ENCODE results near the gene C10orf88. TPM values are rescaled to one million over a fixed set of nuclear protein-coding genes. Genes with fewer than 3 reads are reported as not detected.

Gene C10orf88, protein sequence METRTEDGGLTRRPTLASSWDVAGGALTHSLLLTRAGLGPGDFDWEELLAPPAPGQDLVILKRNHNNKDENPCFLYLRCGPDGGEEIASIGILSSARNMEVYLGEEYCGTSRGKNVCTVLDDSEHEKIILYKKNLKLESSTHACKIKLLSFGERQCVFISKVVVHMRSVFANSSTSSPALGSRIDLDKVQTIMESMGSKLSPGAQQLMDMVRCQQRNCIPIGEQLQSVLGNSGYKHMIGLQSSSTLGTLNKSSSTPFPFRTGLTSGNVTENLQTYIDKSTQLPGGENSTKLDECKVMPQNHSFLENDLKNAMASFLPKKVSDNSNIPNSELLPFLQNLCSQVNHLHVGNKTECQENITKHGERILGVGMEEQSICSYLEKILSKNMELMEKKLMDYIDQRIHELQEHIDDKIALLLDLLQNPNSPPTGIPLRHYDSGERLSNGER
- total RNA-seq, result 10 to 100 TPM; 10.5 to 12.3 TPM
- polyA plus RNA-seq, result 1 to 10 TPM; 8.1 to 9.6 TPM

DNA sequence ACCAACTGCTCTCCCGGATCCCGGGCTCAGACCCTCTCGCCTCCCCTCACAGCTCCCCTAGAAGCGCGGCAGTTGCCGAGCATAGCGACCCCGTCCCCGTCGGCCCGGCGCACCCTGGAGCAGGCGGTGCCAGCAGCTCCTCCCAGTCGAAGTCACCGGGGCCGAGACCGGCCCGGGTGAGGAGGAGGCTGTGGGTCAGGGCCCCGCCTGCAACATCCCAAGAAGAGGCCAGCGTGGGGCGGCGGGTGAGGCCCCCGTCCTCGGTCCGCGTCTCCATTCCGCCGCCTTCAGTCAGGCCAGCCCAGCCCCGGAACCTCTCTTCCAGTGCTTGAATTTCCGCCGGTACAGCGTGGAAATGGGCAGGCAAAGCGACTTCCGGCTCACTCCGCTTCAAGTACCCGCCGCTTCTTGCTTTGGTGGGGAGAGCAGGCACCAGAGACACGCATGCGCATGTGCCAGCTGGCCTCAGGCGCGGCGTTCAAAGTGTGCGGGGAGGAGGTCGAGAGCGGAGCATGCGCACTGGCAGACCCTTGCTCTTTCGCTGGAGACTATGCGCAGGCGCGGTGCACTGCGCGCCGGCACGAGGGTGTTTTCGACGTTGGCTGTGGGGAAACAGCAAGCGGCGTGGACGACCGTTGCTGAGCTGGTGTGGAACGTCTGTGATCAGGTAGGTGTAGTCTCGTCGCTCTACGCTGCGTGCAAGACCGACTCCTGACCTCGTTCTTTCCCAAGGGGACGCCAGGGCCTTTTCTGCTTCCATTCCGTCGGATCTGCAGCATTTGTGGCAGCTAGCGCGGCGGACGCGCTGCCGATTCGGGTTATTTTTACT, at the start of gene C10orf88:
C10orf88 (minus strand) TSS at position 326 of the 829 bp plus-strand sequence; CDS start at position 277, 49 bp downstream.
- Mint-ChIP-seq H3K27ac (peak within 1 kb of the TSS; percentile 87 to 98 (median 93)), H3K4me1 (peaks cover 17 to 43% (median 33%) of the 10 kb centered on the region in 4 donors), H3K9me3 (peaks cover 0 to 6% (median 1%) of the 10 kb centered on the region in 8 donors), H3K36me3 (peaks cover 16% of the 10 kb centered on the region in 2 donors), H3K4me3 (peak within 1 kb of the TSS; percentile 90 to 97 (median 92)), H3K27me3 (peaks cover 0 to 2% of the 10 kb centered on the region in 2 donors)
- intact Hi-C loops (cut with micrococcal nuclease), result loop anchor here (1.0 to 10.0 kb wide), 6 partner anchors 26 to 579 kb away; partner anchors contain the start of genes BUB3, FAM24B, IKZF5 and PLEKHA1
- Histone ChIP-seq H3K27me3 (ENCODE audit: insufficient read depth, low read length) (no peaks in the 10 kb centered on the region), H3K4me1 (ENCODE audit: insufficient read depth, low read length) (peaks cover 27% of the 10 kb centered on the region), H3K36me3 (ENCODE audit: insufficient read depth, low read length) (no peaks in the 10 kb centered on the region), H3K4me3 (ENCODE audit: low read length in 2 of 2) (peak within 1 kb of the TSS; percentile 47 to 73), H3K9me3 (ENCODE audit: control insufficient read depth in 1 of 2, low read length in 2 of 2) (no peaks in the 10 kb centered on the region), H3K27ac (ENCODE audit: low read depth, low read length) (peak within 1 kb of the TSS; percentile 57)
- ChIA-PET CTCF (ENCODE audit: partially characterized antibody) (interaction anchor here (1.2 to 5.8 kb wide), 4 partner anchors 26 to 1026 kb away, joined by 3 to 36 read pairs (median 3); partner anchors contain the start of genes IKZF5 and PSTK), POLR2A (ENCODE audit: partially characterized antibody) (interaction anchor here (0.6 to 2.2 kb wide), 13 partner anchors 9 to 1509 kb away, joined by 3 to 41 read pairs (median 5); partner anchors contain the start of genes ACADSB, BUB3, FAM24B and IKZF5)
- peak; percentile 95 to 98 (median 98) for DNase-seq

DNA sequence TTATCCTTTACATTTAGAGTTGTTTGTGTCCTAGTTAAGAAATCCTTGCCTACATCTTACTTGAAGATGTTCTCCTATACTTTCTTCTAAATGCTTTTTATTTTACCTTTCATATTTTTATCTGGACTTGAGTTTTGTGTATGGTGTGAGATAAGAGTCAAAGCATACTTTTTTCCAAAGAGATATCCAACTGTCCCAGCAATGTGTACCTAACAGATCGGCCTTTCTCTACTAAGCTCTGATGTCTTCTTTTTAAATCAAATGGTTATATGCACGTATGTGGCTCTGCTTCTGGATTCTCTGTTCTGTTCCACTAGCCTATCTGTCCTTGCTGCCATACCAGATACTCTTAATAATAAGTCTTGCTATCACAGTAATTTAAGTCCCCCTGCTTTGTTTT, 47.3 kb upstream of the C10orf88 start:
- ChIA-PET CTCF (ENCODE audit: partially characterized antibody) (no interaction called here), POLR2A (ENCODE audit: partially characterized antibody) (no interaction called here)
- Mint-ChIP-seq H3K27ac (peak overlapping the region in 1 of 7 donors; percentile 72), H3K36me3 (peaks cover 13 to 37% of the 10 kb centered on the region in 2 donors), H3K4me3 (peak overlapping the region in 1 of 8 donors; percentile 6), H3K27me3 (no peaks in the 10 kb centered on the region), H3K4me1 (peaks cover 37 to 67% (median 46%) of the 10 kb centered on the region in 4 donors), H3K9me3 (peaks cover 0 to 5% (median 0%) of the 10 kb centered on the region in 8 donors)
- intact Hi-C loops (cut with micrococcal nuclease), result no loop called here
- Histone ChIP-seq H3K9me3 (ENCODE audit: control insufficient read depth in 1 of 2, low read length in 2 of 2) (no peaks in the 10 kb centered on the region), H3K36me3 (ENCODE audit: insufficient read depth, low read length) (peaks cover 8% of the 10 kb centered on the region), H3K4me3 (ENCODE audit: low read length in 2 of 2) (no peak overlapping the region), H3K27me3 (ENCODE audit: insufficient read depth, low read length) (no peaks in the 10 kb centered on the region), H3K4me1 (ENCODE audit: insufficient read depth, low read length) (peaks cover 45% of the 10 kb centered on the region), H3K27ac (ENCODE audit: low read depth, low read length) (no peak overlapping the region)
- no peak for DNase-seq

DNA sequence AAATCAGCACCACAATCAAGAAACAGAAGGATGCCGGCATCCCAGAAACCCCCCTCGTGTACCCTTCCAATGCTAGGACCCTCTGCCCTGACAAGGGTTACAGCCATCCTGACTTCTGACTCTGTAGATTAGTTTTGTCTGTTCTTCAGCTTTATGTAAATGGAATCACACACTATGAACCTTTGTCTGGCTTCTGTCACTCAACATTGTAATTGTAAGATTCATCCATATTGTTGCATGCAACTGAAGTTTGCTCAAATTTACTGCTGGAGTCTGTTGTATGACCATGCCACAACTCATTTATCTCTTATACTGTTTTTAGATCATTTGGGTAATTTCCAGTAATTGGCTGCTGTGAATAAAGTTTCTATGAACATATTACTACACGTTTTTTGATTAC, 46.1 kb upstream of the C10orf88 start:
- Histone ChIP-seq H3K27ac (ENCODE audit: low read depth, low read length) (no peak overlapping the region), H3K4me3 (ENCODE audit: low read length in 2 of 2) (no peak overlapping the region), H3K27me3 (ENCODE audit: insufficient read depth, low read length) (no peaks in the 10 kb centered on the region), H3K4me1 (ENCODE audit: insufficient read depth, low read length) (peaks cover 33% of the 10 kb centered on the region), H3K9me3 (ENCODE audit: control insufficient read depth in 1 of 2, low read length in 2 of 2) (no peaks in the 10 kb centered on the region), H3K36me3 (ENCODE audit: insufficient read depth, low read length) (peaks cover 16% of the 10 kb centered on the region)
- H3K36me3 Mint-ChIP-seq, result peaks cover 21 to 40% of the 10 kb centered on the region in 2 donors
- ChIA-PET POLR2A (ENCODE audit: partially characterized antibody) (interaction anchor here (1.6 to 2.1 kb wide), 2 partner anchors 8 to 20 kb away, joined by 7 to 12 read pairs; partner anchors contain the start of genes ACADSB, IKZF5 and PSTK), CTCF (ENCODE audit: partially characterized antibody) (interaction anchor here (0.7 kb wide), 1 partner anchor 19 kb away, joined by 3 read pairs; no protein-coding TSS in a partner anchor)
- H3K9me3 Mint-ChIP-seq, result peaks cover 0 to 5% (median 0%) of the 10 kb centered on the region in 8 donors
- no peaks in the 10 kb centered on the region for H3K27me3 Mint-ChIP-seq
- DNase-seq, result no peak
- H3K4me1 Mint-ChIP-seq, result peaks cover 30 to 55% (median 39%) of the 10 kb centered on the region in 4 donors
- intact Hi-C loops (cut with micrococcal nuclease), result no loop called here
- H3K4me3 Mint-ChIP-seq, result peak overlapping the region in 2 of 8 donors; percentile 44 to 47
- H3K27ac Mint-ChIP-seq, result peak overlapping the region in 4 of 7 donors; percentile 52 to 85 (median 68)

DNA sequence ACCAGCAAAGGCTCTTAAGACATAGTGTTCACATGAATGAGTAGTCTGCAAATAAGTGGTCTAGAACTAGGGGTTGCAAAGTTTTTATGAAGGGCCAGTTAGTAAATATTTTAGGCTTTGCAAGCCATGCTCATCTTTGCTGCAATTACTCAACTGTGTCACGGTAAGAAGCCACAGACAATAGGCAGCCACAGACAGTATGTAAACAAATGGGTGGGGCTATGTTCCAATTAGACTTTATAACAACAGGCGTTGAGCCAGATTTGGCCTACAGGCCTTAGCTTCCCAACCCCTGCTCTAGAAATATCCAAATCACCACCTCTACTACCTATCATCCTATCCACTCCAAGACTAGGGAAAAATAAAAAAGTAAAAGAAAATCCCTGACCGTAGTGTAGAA, 45.3 kb upstream of the C10orf88 start:
- Mint-ChIP-seq H3K4me3 (peak overlapping the region in 1 of 8 donors; percentile 8), H3K27ac (peak overlapping the region in 4 of 7 donors; percentile 43 to 49 (median 45)), H3K27me3 (no peaks in the 10 kb centered on the region), H3K36me3 (peaks cover 25 to 47% of the 10 kb centered on the region in 2 donors), H3K4me1 (peaks cover 27 to 49% (median 38%) of the 10 kb centered on the region in 4 donors), H3K9me3 (peaks cover 0 to 5% (median 0%) of the 10 kb centered on the region in 8 donors)
- no peaks in the 10 kb centered on the region for H3K9me3 ChIP-seq (ENCODE audit: control insufficient read depth in 1 of 2, low read length in 2 of 2)
- no peaks in the 10 kb centered on the region for H3K27me3 ChIP-seq (ENCODE audit: insufficient read depth, low read length)
- H3K36me3 ChIP-seq (ENCODE audit: insufficient read depth, low read length), result peaks cover 24% of the 10 kb centered on the region
- H3K4me1 ChIP-seq (ENCODE audit: insufficient read depth, low read length), result peaks cover 28% of the 10 kb centered on the region
- intact Hi-C loops (cut with micrococcal nuclease), result no loop called here
- ChIA-PET CTCF (ENCODE audit: partially characterized antibody) (interaction anchor here (0.7 to 1.0 kb wide), 2 partner anchors 14 to 18 kb away, joined by 3 read pairs; no protein-coding TSS in a partner anchor), POLR2A (ENCODE audit: partially characterized antibody) (interaction anchor here (1.6 to 2.1 kb wide), 2 partner anchors 9 to 19 kb away, joined by 7 to 12 read pairs; partner anchors contain the start of genes ACADSB, IKZF5 and PSTK)
- no peak overlapping the region for H3K4me3 ChIP-seq (ENCODE audit: low read length in 2 of 2)
- no peak overlapping the region for H3K27ac ChIP-seq (ENCODE audit: low read depth, low read length)
- DNase-seq, result no peak

DNA sequence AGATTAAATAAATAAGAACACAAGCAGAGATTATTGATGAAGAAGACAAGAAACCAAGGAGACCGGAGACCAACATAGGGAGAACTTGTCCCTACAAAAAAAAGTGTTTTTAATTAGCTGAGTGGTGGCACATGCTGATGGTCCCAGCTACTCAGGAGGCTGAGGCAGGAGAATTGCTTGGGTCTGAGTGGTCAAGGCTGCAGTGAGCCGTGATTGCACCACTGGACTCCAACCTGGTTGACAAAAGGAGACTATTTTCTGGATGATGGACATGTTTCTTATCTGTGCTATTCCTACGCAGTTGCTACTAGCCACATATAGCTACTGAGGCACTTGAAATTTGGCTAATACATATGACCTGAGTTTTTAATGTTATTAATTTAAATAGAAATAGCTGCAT, 44.9 kb upstream of the C10orf88 start:
- intact Hi-C loops (cut with micrococcal nuclease), result no loop called here
- Histone ChIP-seq H3K27me3 (ENCODE audit: insufficient read depth, low read length) (no peaks in the 10 kb centered on the region), H3K36me3 (ENCODE audit: insufficient read depth, low read length) (peaks cover 28% of the 10 kb centered on the region), H3K9me3 (ENCODE audit: control insufficient read depth in 1 of 2, low read length in 2 of 2) (no peaks in the 10 kb centered on the region), H3K27ac (ENCODE audit: low read depth, low read length) (no peak overlapping the region), H3K4me1 (ENCODE audit: insufficient read depth, low read length) (peaks cover 24% of the 10 kb centered on the region), H3K4me3 (ENCODE audit: low read length in 2 of 2) (no peak overlapping the region)
- Mint-ChIP-seq H3K27me3 (no peaks in the 10 kb centered on the region), H3K27ac (peak overlapping the region in 1 of 7 donors; percentile 70), H3K4me3 (peak overlapping the region in 1 of 8 donors; percentile 12), H3K9me3 (peaks cover 0 to 5% (median 0%) of the 10 kb centered on the region in 8 donors), H3K36me3 (peaks cover 29 to 51% of the 10 kb centered on the region in 2 donors), H3K4me1 (peaks cover 26 to 45% (median 36%) of the 10 kb centered on the region in 4 donors)
- DNase-seq, result no peak
- CTCF ChIA-PET (ENCODE audit: partially characterized antibody), result interaction anchor here (1.0 kb wide), 1 partner anchor 13 kb away, joined by 3 read pairs; no protein-coding TSS in a partner anchor
- POLR2A ChIA-PET (ENCODE audit: partially characterized antibody), result interaction anchor here (1.6 to 2.1 kb wide), 2 partner anchors 10 to 18 kb away, joined by 7 to 12 read pairs; partner anchors contain the start of genes ACADSB, IKZF5 and PSTK

DNA sequence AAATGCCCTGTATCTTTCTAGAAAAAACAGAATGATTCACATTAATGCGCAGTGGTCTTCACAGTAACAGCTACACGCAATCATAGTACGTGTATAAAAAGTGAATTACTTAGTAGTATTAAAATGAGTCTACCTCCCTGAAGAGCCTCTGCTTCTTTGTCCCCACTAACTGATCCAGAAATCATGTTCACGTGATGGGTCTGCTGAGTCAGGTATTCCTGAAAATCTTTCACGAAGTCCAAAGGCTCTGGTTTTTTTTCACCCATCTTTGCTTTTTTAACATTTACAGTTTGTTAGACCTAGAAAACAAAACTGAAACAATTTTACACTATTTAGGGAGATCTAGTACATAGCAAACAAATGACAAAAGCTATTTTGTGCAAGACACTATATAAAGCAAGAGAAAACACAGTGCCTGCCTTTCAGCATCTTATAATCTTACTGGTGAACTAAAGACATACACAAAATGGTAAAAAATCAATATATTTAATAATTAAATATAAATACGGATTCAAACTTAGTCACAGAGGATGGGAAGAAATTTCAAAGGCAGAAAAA, 44.4 kb upstream of the C10orf88 start:
- CTCF ChIA-PET (ENCODE audit: partially characterized antibody), result interaction anchor here (0.7 to 1.5 kb wide), 3 partner anchors 12 to 19 kb away, joined by 3 read pairs; partner anchors contain the start of gene PSTK
- Histone ChIP-seq H3K36me3 (ENCODE audit: insufficient read depth, low read length) (peaks cover 31% of the 10 kb centered on the region), H3K4me1 (ENCODE audit: insufficient read depth, low read length) (peaks cover 19% of the 10 kb centered on the region), H3K4me3 (ENCODE audit: low read length in 2 of 2) (no peak overlapping the region), H3K27ac (ENCODE audit: low read depth, low read length) (no peak overlapping the region), H3K9me3 (ENCODE audit: control insufficient read depth in 1 of 2, low read length in 2 of 2) (no peaks in the 10 kb centered on the region), H3K27me3 (ENCODE audit: insufficient read depth, low read length) (no peaks in the 10 kb centered on the region)
- DNase-seq, result no peak
- Mint-ChIP-seq H3K36me3 (peaks cover 27 to 53% of the 10 kb centered on the region in 2 donors), H3K27ac (peak overlapping the region in 2 of 7 donors; percentile 9 to 27), H3K9me3 (peaks cover 0 to 5% (median 0%) of the 10 kb centered on the region in 8 donors), H3K4me3 (no peak overlapping the region), H3K27me3 (no peaks in the 10 kb centered on the region), H3K4me1 (peaks cover 24 to 41% (median 31%) of the 10 kb centered on the region in 4 donors)
- POLR2A ChIA-PET (ENCODE audit: partially characterized antibody), result interaction anchor here (1.6 to 3.9 kb wide), 3 partner anchors 9 to 18 kb away, joined by 7 to 13 read pairs (median 12); partner anchors contain the start of genes ACADSB, IKZF5 and PSTK
- intact Hi-C loops (cut with micrococcal nuclease), result no loop called here

Data from CD4-positive, alpha-beta memory T cell (primary cell).